Right lobe of liver (tissue), 6 donors: ENCODE results near the gene PYGM. TPM values are rescaled to one million over a fixed set of nuclear protein-coding genes. Genes with fewer than 3 reads are reported as not detected.

ENCODE experiments used
- ATAC-seq, 4 donors: fragments of 200-7000 bp; cut with Tn5 transposase; one replicate each; pipeline ENCODE4 v1.9.1; 2020; ENCODE audit warnings: mild to moderate bottlenecking in 4 of 4, moderate library complexity in 4 of 4
- DNase-seq, 3 donors: peaks; one replicate each; pipeline ENCODE4 v3.0.0-alpha.2; 2020
- H3K27ac ChIP-seq, 3 donors: fragments of 200-600 bp; one replicate each; pipeline ENCODE4 v1.8.0; 2022
- H3K27me3 ChIP-seq, 2 donors: fragments of 200-600 bp; one replicate each; pipeline ENCODE4 v1.8.0; 2022
- H3K36me3 ChIP-seq, 4 donors: fragments of 200-600 bp; sonication (generic) in 1 of 4; one replicate each; pipeline versions ENCODE4 v1.5.1 to v1.8.0; 2017 to 2022; ENCODE audit warnings: control low read depth in 1 of 4
- H3K4me1 ChIP-seq, 4 donors: fragments of 200-600 bp; sonication (generic) in 1 of 4; one replicate each; pipeline versions ENCODE4 v1.5.1 to v1.8.0; 2017 to 2022; ENCODE audit warnings: control low read depth in 1 of 4
- H3K4me3 ChIP-seq, 3 donors: fragments of 200-600 bp; one replicate each; pipeline ENCODE4 v1.8.0; 2022
- H3K9me3 ChIP-seq, 4 donors: fragments of 200-600 bp; sonication (generic) in 1 of 4; one replicate each; pipeline versions ENCODE4 v1.5.1 to v1.8.0; 2017 to 2022; ENCODE audit warnings: control low read depth in 1 of 4
- POLR2A ChIP-seq: fragments of 450-650 bp; IDR thresholded peaks from one replicate; pipeline ENCODE4 v1.6.1; 2017; ENCODE audit warnings: antibody characterized with exemption, mild to moderate bottlenecking
- WGBS: methylation state at CpG from one replicate; pipeline ENCODE4 v1.1.6; 2018; ENCODE audit warnings: low coverage, low lambda C conversion rate; ENCODE audit not compliant: insufficient coverage; ENCODE audit errors: missing lambda C conversion rate; 5-methylcytosine and 5-hydroxymethylcytosine counted together
- intact Hi-C, 2 donors: fragments of 100-400 bp; cut with DNase I; formaldehyde crosslinking; loops; one replicate each; pipeline versions ENCODE4 v1.11.2 to v1.14.1; 2022
- long read RNA-seq: library from polyadenylated mRNA; unstranded; transcript quantifications from one replicate; pipeline ENCODE4 v2.0.0, GENCODE V29; 2019
- total RNA-seq, 6 experiments: library from RNA; depleted of rRNA in 2 of 6; stranded (reverse); fragments of >200 nt in 2 of 6; fragmentation: NEBNext Ultra II Directional in 3 of 6; extraction: Animal tissue kit (Norgen Biotek cat#: 25700) in 3 of 6; gene quantifications; one replicate each; pipeline versions ENCODE4 v1.1.0 to v1.2.4, GENCODE V29; 2016 to 2023
- TF ChIP-seq, protein P1 (sequence below), 4 donors: fragments of 200-600 bp in 3 of 4; fragments of 450-650 bp in 1 of 4; IDR thresholded peaks; one replicate each; pipeline versions ENCODE4 v1.5.1 to v1.8.0; 2016 to 2022; ENCODE audit warnings: antibody characterized with exemption in 4 of 4, mild to moderate bottlenecking in 2 of 4
- donor health status: DM: no; HTN: yes; CAD: no.
- donor health status: DM: no; HTN: no; CAD: no.
- donor health status: DM: no; HTN: no; CAD: no.
- donor health status: DM: no; HTN: yes; CAD: no.
- donor health status: DM: no; HTN: yes; CAD: no.

Gene PYGM
- total RNA-seq, result 1 to 10 TPM in 1 of 6 experiments, under 1 TPM in 5; 0.24 to 1.4 (median 0.47) TPM
- long read RNA-seq, result 0 reads

DNA sequence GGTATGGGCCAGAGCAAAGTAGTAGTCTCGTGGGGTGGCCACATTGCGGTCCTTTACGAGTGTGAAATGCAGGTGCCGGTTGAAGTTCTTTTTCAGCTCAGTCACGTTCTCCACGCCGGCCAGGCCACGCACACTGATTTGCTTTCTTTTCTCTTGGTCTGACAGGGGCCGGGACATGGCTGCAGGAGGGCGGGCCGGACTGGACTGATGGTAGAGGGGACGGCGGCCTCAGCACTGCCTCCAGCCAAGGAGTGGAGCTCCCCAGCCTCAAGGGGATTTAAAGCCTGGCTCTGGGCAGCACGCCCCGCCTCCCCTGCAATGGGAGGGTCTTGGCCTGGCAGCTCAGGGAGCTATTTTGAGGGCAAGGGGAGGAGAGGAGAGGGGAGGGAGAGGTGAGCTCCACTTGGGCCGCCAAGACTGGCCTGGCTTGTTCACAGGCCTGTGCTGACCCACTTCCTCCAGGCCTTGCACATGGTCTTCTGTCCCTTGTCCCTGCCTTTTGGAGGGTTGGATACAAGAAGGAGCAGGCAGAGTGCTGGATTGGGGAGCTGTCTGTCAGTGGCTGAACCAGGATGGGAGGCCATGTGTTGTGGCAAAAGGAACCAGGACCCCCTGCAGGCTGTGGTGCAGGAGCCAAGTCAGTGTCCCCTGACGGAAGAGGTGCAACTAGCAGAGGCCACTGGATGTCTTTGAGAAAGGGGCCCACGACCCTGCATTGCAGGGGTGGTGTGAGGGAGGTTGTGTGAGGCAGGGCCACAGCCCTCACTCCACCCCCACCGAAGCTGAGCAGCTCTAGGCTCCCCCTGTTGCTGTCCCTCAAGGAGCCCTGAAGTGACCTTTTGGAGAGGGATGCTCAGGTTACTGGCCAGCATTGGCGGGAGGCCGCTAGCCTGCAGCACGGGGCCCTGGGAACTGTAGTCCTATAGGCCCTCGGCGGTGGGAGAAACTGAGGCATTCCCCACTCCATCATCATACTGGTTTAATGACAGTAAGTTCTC, at the start of gene PYGM:
Gene PYGM, minus strand, starts transcription at position 253 of the 998 bp plus-strand sequence. Its CDS starts 76 bp downstream, at position 177.
- no peaks in the 10 kb centered on the region for H3K4me1 ChIP-seq
- H3K9me3 ChIP-seq, result no peaks in the 10 kb centered on the region
- TF ChIP-seq POLR2A, result no peak
- TF ChIP-seq, protein P1, sequence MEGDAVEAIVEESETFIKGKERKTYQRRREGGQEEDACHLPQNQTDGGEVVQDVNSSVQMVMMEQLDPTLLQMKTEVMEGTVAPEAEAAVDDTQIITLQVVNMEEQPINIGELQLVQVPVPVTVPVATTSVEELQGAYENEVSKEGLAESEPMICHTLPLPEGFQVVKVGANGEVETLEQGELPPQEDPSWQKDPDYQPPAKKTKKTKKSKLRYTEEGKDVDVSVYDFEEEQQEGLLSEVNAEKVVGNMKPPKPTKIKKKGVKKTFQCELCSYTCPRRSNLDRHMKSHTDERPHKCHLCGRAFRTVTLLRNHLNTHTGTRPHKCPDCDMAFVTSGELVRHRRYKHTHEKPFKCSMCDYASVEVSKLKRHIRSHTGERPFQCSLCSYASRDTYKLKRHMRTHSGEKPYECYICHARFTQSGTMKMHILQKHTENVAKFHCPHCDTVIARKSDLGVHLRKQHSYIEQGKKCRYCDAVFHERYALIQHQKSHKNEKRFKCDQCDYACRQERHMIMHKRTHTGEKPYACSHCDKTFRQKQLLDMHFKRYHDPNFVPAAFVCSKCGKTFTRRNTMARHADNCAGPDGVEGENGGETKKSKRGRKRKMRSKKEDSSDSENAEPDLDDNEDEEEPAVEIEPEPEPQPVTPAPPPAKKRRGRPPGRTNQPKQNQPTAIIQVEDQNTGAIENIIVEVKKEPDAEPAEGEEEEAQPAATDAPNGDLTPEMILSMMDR (IDR thresholded peaks at IDR 0.05), result no peak
- peaks cover 0 to 23% (median 8%) of the 10 kb centered on the region in 4 donors for H3K36me3 ChIP-seq
- WGBS, result 41% methylated on average over 5 of the region's 24 CpGs
- no peak within 1 kb of the TSS for H3K27ac ChIP-seq
- no peak within 1 kb of the TSS for H3K4me3 ChIP-seq
- ATAC-seq, result peak; percentile 22 to 29 (median 26)
- intact Hi-C loops, result loop anchor here in 1 of 2 donors (10.0 kb wide), 1 partner anchor 75 kb away; no protein-coding TSS in a partner anchor
- DNase-seq, result peak in 2 of 3 donors; percentile 26 to 48
- H3K27me3 ChIP-seq, result no peaks in the 10 kb centered on the region

DNA sequence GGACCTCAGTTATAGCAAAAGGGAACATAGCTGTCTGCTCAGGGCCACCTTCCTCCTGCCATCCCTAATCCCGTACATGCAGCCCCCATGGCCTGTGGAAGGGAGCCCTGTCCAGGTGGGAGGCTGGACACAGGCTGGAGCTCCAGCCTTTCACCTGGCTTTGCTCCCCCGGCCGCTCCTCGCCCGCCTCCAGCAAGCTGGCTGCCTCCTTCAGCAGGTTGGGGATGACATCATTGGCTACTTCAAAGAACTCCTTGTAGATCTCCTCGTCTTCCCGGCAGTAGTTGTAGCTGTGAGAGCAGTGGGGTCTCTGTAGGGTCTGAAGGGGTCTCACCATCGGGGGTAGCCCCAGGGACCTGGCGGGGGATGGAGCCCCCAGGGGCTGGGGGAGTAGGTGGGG, 45.7 kb upstream of the PYGM start:
- WGBS, result 91% methylated on average over 7 of the region's 9 CpGs

DNA sequence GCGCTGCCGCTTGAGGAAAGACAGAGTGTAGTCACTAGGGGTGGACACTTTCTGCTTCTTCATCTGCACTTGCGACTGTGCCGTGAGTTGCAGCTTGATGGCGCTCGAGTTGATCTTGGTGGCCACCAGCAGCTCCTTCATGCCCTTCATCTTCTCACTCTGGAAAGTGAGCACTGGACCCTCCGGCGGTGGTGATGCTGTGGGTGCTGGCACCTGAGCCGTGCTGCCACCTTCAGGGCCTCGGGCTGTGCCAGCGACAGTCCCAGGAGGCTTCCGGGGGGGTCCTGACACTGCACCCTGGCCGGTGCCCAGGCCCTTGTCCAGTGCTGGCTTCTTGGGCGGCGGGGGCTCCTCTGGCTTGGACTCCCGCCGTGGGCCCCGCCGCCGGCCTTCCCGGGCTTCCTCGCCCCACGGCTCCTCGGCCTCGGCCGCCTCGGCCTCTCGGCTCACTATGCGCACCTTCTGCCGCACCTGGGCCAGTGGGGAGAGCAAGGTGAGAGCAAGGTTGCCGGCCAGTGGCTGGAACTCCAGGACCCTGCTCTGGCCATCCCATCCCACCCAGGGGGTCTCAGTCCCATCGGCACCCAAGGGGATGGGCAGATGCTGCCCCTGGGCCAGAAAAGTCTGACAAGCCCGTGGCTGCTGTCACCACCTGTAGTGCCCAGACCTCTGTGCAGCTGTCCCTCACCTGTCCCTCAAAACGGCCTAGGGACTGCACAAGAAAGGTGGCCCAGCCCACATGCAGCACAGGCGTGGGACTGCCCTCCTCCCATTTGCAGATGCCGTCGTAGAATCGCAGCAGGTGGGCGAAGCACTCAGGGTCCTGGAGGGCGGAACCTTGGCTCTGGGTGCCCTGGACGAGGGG, 44.8 kb upstream of the PYGM start:
- 100% methylated on average over 2 of the region's 41 CpGs for WGBS
- Histone ChIP-seq H3K27ac (peak overlapping the region in 1 of 3 donors; percentile 66), H3K9me3 (no peaks in the 10 kb centered on the region), H3K4me1 (peaks cover 0 to 14% (median 4%) of the 10 kb centered on the region in 4 donors), H3K36me3 (peaks cover 0 to 15% (median under 1%) of the 10 kb centered on the region in 4 donors), H3K27me3 (no peaks in the 10 kb centered on the region), H3K4me3 (no peak overlapping the region)
- ATAC-seq (no peak), DNase-seq (peak in 1 of 3 donors; percentile 55)
- intact Hi-C loops, result no loop called here
- TF ChIP-seq POLR2A, result no peak
- TF ChIP-seq, protein P1 (IDR thresholded peaks at IDR 0.05), result no peak

More for the DNA sequence above, 45.7 kb upstream of the PYGM start:
- H3K27me3 ChIP-seq, result no peaks in the 10 kb centered on the region
- H3K4me3 ChIP-seq, result no peak overlapping the region
- no peak for ATAC-seq
- TF ChIP-seq, protein P1 (IDR thresholded peaks at IDR 0.05), result no peak
- TF ChIP-seq POLR2A, result no peak
- H3K36me3 ChIP-seq, result peaks cover 0 to 15% (median under 1%) of the 10 kb centered on the region in 4 donors
- H3K4me1 ChIP-seq, result peaks cover 0 to 17% (median 4%) of the 10 kb centered on the region in 4 donors
- H3K9me3 ChIP-seq, result no peaks in the 10 kb centered on the region
- DNase-seq, result peak in 1 of 3 donors; percentile 44
- no peak overlapping the region for H3K27ac ChIP-seq
- intact Hi-C loops, result no loop called here

DNA sequence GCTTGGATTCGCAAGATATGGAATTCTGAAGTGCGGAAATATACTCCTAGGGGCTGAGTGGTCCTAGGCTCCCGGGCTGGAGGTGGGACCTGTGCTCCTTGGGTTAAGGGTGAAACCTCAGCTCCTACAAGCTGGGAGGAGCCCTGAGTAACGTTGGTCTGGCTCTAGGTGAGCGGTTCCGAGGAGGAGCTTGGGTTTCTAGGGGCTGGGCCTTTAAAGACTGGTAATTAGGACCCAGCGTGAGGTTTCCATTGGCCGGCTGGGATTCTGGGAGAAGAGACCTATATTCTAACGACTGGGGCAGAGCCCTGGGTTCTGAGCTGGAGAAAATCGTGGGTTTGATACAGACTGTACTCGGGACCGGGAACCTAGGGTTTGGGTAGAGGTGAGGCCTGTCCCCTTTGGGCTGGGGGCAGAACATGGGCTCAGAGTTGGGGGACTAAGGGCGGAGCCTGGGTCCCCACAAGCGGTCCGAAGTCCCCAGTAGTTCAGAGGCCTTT, 44.1 kb upstream of the PYGM start:
- no peaks in the 10 kb centered on the region for H3K9me3 ChIP-seq
- DNase-seq (peak in 1 of 3 donors; percentile 47), ATAC-seq (peak in 1 of 4 donors; percentile 2)
- peaks cover 0 to 10% (median 4%) of the 10 kb centered on the region in 4 donors for H3K4me1 ChIP-seq
- no peak for TF ChIP-seq POLR2A
- TF ChIP-seq, protein P1 (IDR thresholded peaks at IDR 0.05), result no peak
- intact Hi-C loops, result no loop called here
- no peaks in the 10 kb centered on the region for H3K27me3 ChIP-seq
- H3K36me3 ChIP-seq, result peaks cover 0 to 15% (median under 1%) of the 10 kb centered on the region in 4 donors
- H3K27ac ChIP-seq, result peak overlapping the region; percentile 21 to 66 (median 52)
- H3K4me3 ChIP-seq, result peak overlapping the region; percentile 43 to 67 (median 55)
- WGBS, result 30% methylated on average over 4 of the region's 15 CpGs
